IMR-90 (cell line): ENCODE results near the gene KIF25. TPM values are rescaled to one million over a fixed set of nuclear protein-coding genes. Genes with fewer than 3 reads are reported as not detected.

Source experiments
- ATAC-seq: fragments of 200-7000 bp; cut with Tn5 transposase; 2 replicates; pipeline ENCODE4 v1.9.1; 2020; ENCODE audit warnings: low read depth, mild to moderate bottlenecking, moderate library complexity
- BruUV-seq: library from RNA; stranded (reverse); fragments of 400-500 nt; replicated peaks from 2 replicates; lab custom pipeline; 2021; lab: Mats Ljungman, UMichigan
- CTCF ChIA-PET: fragments of 300-600 bp; formaldehyde crosslinking; extraction: SDS; loops from one replicate; lab custom pipeline; 2021; ENCODE audit warnings: antibody characterized with exemption; lab: Yijun Ruan, JAX
- POLR2A ChIA-PET: fragments of 300-600 bp; sonication (Branson Sonifier 250); formaldehyde crosslinking; loops from one replicate; lab custom pipeline; 2022; ENCODE audit warnings: antibody characterized with exemption; ENCODE audit not compliant: unreplicated experiment; lab: Charles Lee
- DNase-seq: peaks from one replicate; pipeline ENCODE4 v3.0.0; 2013
- H2AFZ ChIP-seq: replicated peaks from 2 replicates; pipeline ENCODE3; 2013; ENCODE audit warnings: low read length, mild to moderate bottlenecking; ENCODE audit not compliant: poor library complexity
- H2AK5ac ChIP-seq: 2 replicates; pipeline ENCODE4 v1.6.1; 2013; ENCODE audit warnings: low read depth, low read length, inconsistent platforms
- H2AK9ac ChIP-seq: replicated peaks from 2 replicates; pipeline ENCODE3; 2013; ENCODE audit warnings: mild to moderate bottlenecking, low read depth, low read length, moderate library complexity; ENCODE audit not compliant: poor library complexity
- H2BK120ac ChIP-seq: 2 replicates; pipeline ENCODE4 v1.6.1; 2013; ENCODE audit warnings: low read depth, low read length, inconsistent platforms
- H2BK15ac ChIP-seq: 3 replicates; pipeline ENCODE4 v1.6.1; 2013; ENCODE audit warnings: low read depth, low read length, inconsistent platforms
- H2BK20ac ChIP-seq: 2 replicates; pipeline ENCODE4 v1.6.1; 2013; ENCODE audit warnings: low read depth, mild to moderate bottlenecking, inconsistent platforms, low read length, moderate library complexity
- H2BK5ac ChIP-seq: 2 replicates; pipeline ENCODE4 v1.6.1; 2013; ENCODE audit warnings: mild to moderate bottlenecking, low read depth, low read length, inconsistent platforms; ENCODE audit not compliant: poor library complexity, severe bottlenecking
- H3K14ac ChIP-seq: replicated peaks from 2 replicates; pipeline ENCODE4 v1.6.1; 2013; ENCODE audit warnings: low read depth, low read length, inconsistent platforms
- H3K18ac ChIP-seq: 2 replicates; pipeline ENCODE4 v1.6.1; 2013; ENCODE audit warnings: low read depth, low read length, control low read depth
- H3K23ac ChIP-seq: 2 replicates; pipeline ENCODE4 v1.6.1; 2013; ENCODE audit warnings: low read depth, low read length, inconsistent platforms
- H3K27ac ChIP-seq: 2 replicates; pipeline ENCODE4 v1.5.1; 2013; ENCODE audit warnings: mild to moderate bottlenecking, control low read depth, low read length; ENCODE audit not compliant: insufficient read depth
- H3K27me3 ChIP-seq: 2 replicates; pipeline ENCODE4 v1.6.1; 2013; ENCODE audit warnings: low read length; ENCODE audit not compliant: control insufficient read depth, insufficient read depth
- H3K36me3 ChIP-seq: 2 replicates; pipeline ENCODE4 v1.6.1; 2013; ENCODE audit warnings: low read length, mixed read lengths; ENCODE audit not compliant: control insufficient read depth, insufficient read depth
- H3K4ac ChIP-seq: 2 replicates; pipeline ENCODE4 v1.6.1; 2013; ENCODE audit warnings: low read depth, low read length, inconsistent platforms
- H3K4me1 ChIP-seq: 2 replicates; pipeline ENCODE4 v1.6.1; 2013; ENCODE audit warnings: low read length, mixed read lengths; ENCODE audit not compliant: control insufficient read depth, insufficient read depth
- H3K4me2 ChIP-seq: 2 replicates; pipeline ENCODE4 v1.6.1; 2013; ENCODE audit warnings: low read depth, mild to moderate bottlenecking, control low read depth, low read length, moderate library complexity
- H3K4me3 ChIP-seq: 2 replicates; pipeline ENCODE4 v1.5.1; 2013; ENCODE audit warnings: low read depth, mild to moderate bottlenecking, control low read depth, low read length, moderate library complexity; ENCODE audit not compliant: insufficient read depth
- H3K56ac ChIP-seq: 2 replicates; pipeline ENCODE4 v1.6.1; 2013; ENCODE audit warnings: low read length, inconsistent platforms; ENCODE audit not compliant: insufficient read depth; ENCODE audit errors: extremely low read depth
- H3K79me1 ChIP-seq, 2 experiments: 2 replicates each; pipeline ENCODE4 v1.6.1; 2013; ENCODE audit warnings: low read length in 2 of 2, inconsistent platforms in 1 of 2, low read depth in 1 of 2
- H3K9ac ChIP-seq: 2 replicates; pipeline ENCODE4 v1.6.1; 2013; ENCODE audit warnings: low read depth, low read length, control low read depth
- H3K9me1 ChIP-seq: 2 replicates; pipeline ENCODE4 v1.6.1; 2013; ENCODE audit warnings: low read length, inconsistent platforms; ENCODE audit not compliant: insufficient read depth
- H3K9me3 ChIP-seq: 2 replicates; pipeline ENCODE4 v1.6.1; 2013; ENCODE audit warnings: low read length; ENCODE audit not compliant: control insufficient read depth, insufficient read depth
- H4K20me1 ChIP-seq: 2 replicates; pipeline ENCODE4 v1.6.1; 2013; ENCODE audit warnings: low read length, inconsistent platforms; ENCODE audit not compliant: insufficient read depth
- H4K5ac ChIP-seq: 2 replicates; pipeline ENCODE4 v1.6.1; 2013; ENCODE audit warnings: mild to moderate bottlenecking, low read depth, low read length, control low read depth
- H4K8ac ChIP-seq, 2 experiments: 2 replicates each; pipeline ENCODE4 v1.6.1; 2013; ENCODE audit warnings: low read depth in 2 of 2, low read length in 2 of 2, control low read depth in 1 of 2, inconsistent platforms in 1 of 2
- H4K91ac ChIP-seq: 2 replicates; pipeline ENCODE4 v1.6.1; 2013; ENCODE audit warnings: low read depth, low read length, inconsistent platforms; ENCODE audit not compliant: insufficient read depth
- NFE2L2 ChIP-seq: fragments of 150-350 bp; IDR thresholded peaks from 2 replicates; pipeline ENCODE4 v1.6.1; 2016; ENCODE audit warnings: low read depth, mild to moderate bottlenecking, low read length
- SMC3 ChIP-seq: fragments of 150-350 bp; IDR thresholded peaks from 2 replicates; pipeline ENCODE4 v1.6.1; 2016; ENCODE audit warnings: low read depth, mild to moderate bottlenecking, antibody characterized with exemption, low read length, moderate library complexity
- WGBS, 2 experiments: methylation state at CpG; one replicate each; pipeline versions ENCODE4 v1.1.5 to v1.1.7; 2013; ENCODE audit warnings: missing lambda C conversion rate in 2 of 2; ENCODE audit not compliant: insufficient read length in 1 of 2; ENCODE audit errors: extremely low coverage in 2 of 2; 5-methylcytosine and 5-hydroxymethylcytosine counted together
- dilution Hi-C: fragments of 300-500 bp; cut with HindIII; formaldehyde crosslinking; loops from one replicate; pipeline ENCODE4 v1.14.3; 2018; ENCODE audit warnings: low sequenced_read_pairs; ENCODE audit not compliant: unreplicated experiment
- in situ Hi-C: fragments of 300-500 bp; cut with MboI; formaldehyde crosslinking; loops from 3 replicates; pipeline ENCODE4 v1.14.3; 2019; ENCODE audit warnings: low sequenced_read_pairs, inconsistent platforms, mixed read lengths
- intact Hi-C: fragments of 100-400 bp; cut with micrococcal nuclease; formaldehyde crosslinking; loops from 2 replicates; pipeline ENCODE4 v1.10.0; 2022
- polyA plus RNA-seq, 3 experiments: library from polyadenylated mRNA; depleted of rRNA; stranded (reverse); fragments of >200 nt; gene quantifications; 2 replicates each; pipeline ENCODE4 v1.2.3, GENCODE V29; 2012; ENCODE audit warnings: low replicate concordance in 1 of 3
- total RNA-seq: library from RNA; depleted of rRNA; stranded (reverse); fragments of >200 nt; gene quantifications from 2 replicates; pipeline ENCODE4 v1.2.3, GENCODE V29; 2012

KIF25 gene
- total and polyA plus RNA-seq, 2 of the 4 experiments (the other 2 are of a cell fraction): not detected

GRCh38 chr6:168070804-168071203 is 73.3 kb downstream of the KIF25 start:
- Histone ChIP-seq H2AFZ (no peak overlapping the region), H3K9me3 (no peaks in the 10 kb centered on the region), H3K18ac (no peak overlapping the region), H2AK9ac (no peak overlapping the region), H2BK15ac (no peak overlapping the region), H3K79me1 (no peaks in the 10 kb centered on the region), H3K9me1 (no peaks in the 10 kb centered on the region), H2AK5ac (no peak overlapping the region), H3K4me2 (no peak overlapping the region), H3K27ac (no peak overlapping the region), H3K4me3 (no peak overlapping the region), H3K56ac (no peak overlapping the region), H4K91ac (no peak overlapping the region), H3K4me1 (peaks cover 1% of the 10 kb centered on the region; the same call in 1 of the 2 replicates), H3K14ac (no peak overlapping the region), H3K23ac (no peak overlapping the region), H2BK5ac (no peak overlapping the region), H4K20me1 (no peaks in the 10 kb centered on the region), H4K8ac (no peak overlapping the region), H3K4ac (no peak overlapping the region), H2BK120ac (no peak overlapping the region), H3K36me3 (no peaks in the 10 kb centered on the region), H3K9ac (no peak overlapping the region), H3K27me3 (peaks cover 29% of the 10 kb centered on the region), H4K5ac (no peak overlapping the region), H2BK20ac (no peak overlapping the region)
- in situ Hi-C loops: no loop called here
- 84% methylated on average over 4 of the region's 7 CpGs; no CpG with 5 or more reads in 1 of the 2 experiments for WGBS, 2 experiments
- BruUV-seq: no TSS peak
- TF ChIP-seq NFE2L2: no peak
- no peak for TF ChIP-seq SMC3
- DNase-seq: no peak
- POLR2A ChIA-PET: no interaction called here
- dilution Hi-C loops: no loop called here
- intact Hi-C loops: no loop called here
- no peak for ATAC-seq
- CTCF ChIA-PET: no interaction called here
